Panc1 (cell line): ENCODE data around the gene FAHD1. TPM values are rescaled to one million over a fixed set of nuclear protein-coding genes. Genes with fewer than 3 reads are reported as not detected.

Source experiments
- ATAC-seq: fragments of 200-7000 bp; cut with Tn5 transposase; 2 replicates; pipeline ENCODE4 v1.9.1; 2020; ENCODE audit warnings: mild to moderate bottlenecking, moderate library complexity
- BruUV-seq: library from RNA; stranded (reverse); fragments of 400-500 nt; replicated peaks from 2 replicates; lab custom pipeline; 2021; lab: Mats Ljungman, UMichigan
- CTCF ChIA-PET: fragments of 300-600 bp; sonication (Branson Sonifier 250); formaldehyde crosslinking; loops from one replicate; lab custom pipeline; 2022; ENCODE audit warnings: antibody characterized with exemption; lab: Charles Lee
- POLR2A ChIA-PET: fragments of 300-600 bp; sonication (Branson Sonifier 250); formaldehyde crosslinking; loops from one replicate; lab custom pipeline; 2022; ENCODE audit warnings: antibody characterized with exemption; lab: Charles Lee
- DNase-seq: peaks from one replicate; pipeline ENCODE4 v3.0.0-alpha.2; 2010; ENCODE audit warnings: low read depth, low spot score
- H3K27ac ChIP-seq: 2 replicates; pipeline ENCODE4 v1.5.1; 2011; ENCODE audit warnings: mild to moderate bottlenecking, low read length, inconsistent platforms
- H3K27me3 ChIP-seq: fragments of 200-500 bp; sonication (Bioruptor generic); 2 replicates; pipeline ENCODE4 v1.6.0; 2014; ENCODE audit warnings: low read length, inconsistent platforms; ENCODE audit not compliant: control insufficient read depth, insufficient read depth
- H3K36me3 ChIP-seq: fragments of 200-500 bp; sonication (Bioruptor generic); 2 replicates; pipeline ENCODE4 v1.5.1; 2014; ENCODE audit warnings: inconsistent platforms, mild to moderate bottlenecking, low read length, moderate library complexity; ENCODE audit not compliant: control insufficient read depth, insufficient read depth
- H3K4me1 ChIP-seq: 2 replicates; pipeline ENCODE4 v1.5.1; 2011; ENCODE audit warnings: inconsistent platforms, mild to moderate bottlenecking, low read length, moderate library complexity; ENCODE audit not compliant: control insufficient read depth, insufficient read depth
- H3K4me3 ChIP-seq, 2 experiments: 2 replicates each; pipeline ENCODE4 v1.5.1; 2011 to 2012; ENCODE audit warnings: low read depth in 2 of 2, low read length in 2 of 2, mild to moderate bottlenecking in 2 of 2, inconsistent platforms in 1 of 2, moderate library complexity in 1 of 2
- H3K9me3 ChIP-seq: fragments of 200-500 bp; sonication (Bioruptor generic); 2 replicates; pipeline ENCODE4 v1.5.1; 2014; ENCODE audit warnings: low read depth, mild to moderate bottlenecking, inconsistent platforms, low read length, moderate library complexity; ENCODE audit not compliant: control insufficient read depth, insufficient read depth
- CTCF ChIP-seq: fragments of 450-650 bp; IDR thresholded peaks from 2 replicates; pipeline ENCODE4 v1.5.1; 2017; ENCODE audit warnings: mild to moderate bottlenecking
- POLR2AphosphoS5 ChIP-seq: IDR thresholded peaks from 2 replicates; pipeline ENCODE4 v1.6.1; 2012; ENCODE audit warnings: mild to moderate bottlenecking, low read depth, low read length, moderate library complexity
- REST ChIP-seq, 2 experiments: IDR thresholded peaks; 2 replicates each; pipeline ENCODE4 v1.6.1; 2011 to 2012; ENCODE audit warnings: low read depth in 2 of 2, control low read depth in 1 of 2, low read length in 1 of 2, mild to moderate bottlenecking in 1 of 2, moderate library complexity in 1 of 2; ENCODE audit not compliant: insufficient read depth in 1 of 2
- SIN3A ChIP-seq: IDR thresholded peaks from 2 replicates; pipeline ENCODE4 v1.6.1; 2012; ENCODE audit warnings: low read depth, mild to moderate bottlenecking, low read length, moderate library complexity, borderline replicate concordance; ENCODE audit not compliant: insufficient read depth
- TCF7L2 ChIP-seq: IDR thresholded peaks from 2 replicates; pipeline ENCODE4 v1.6.1; 2011; ENCODE audit warnings: mild to moderate bottlenecking, low read depth, low read length, inconsistent platforms
- in situ Hi-C: cut with HindIII; loops from 2 replicates; pipeline ENCODE4 v1.10.0; 2016; ENCODE audit warnings: low sequenced_read_pairs, low pct_unique_long_range_greater_than_20kb
- intact Hi-C: fragments of 100-400 bp; cut with micrococcal nuclease; formaldehyde crosslinking; loops from one replicate; pipeline ENCODE4 v1.10.0; 2022; ENCODE audit not compliant: unreplicated experiment
- total RNA-seq: library from RNA; stranded (reverse); gene quantifications from one replicate; pipeline ENCODE4 v1.2.1, GENCODE V29; 2021; ENCODE audit not compliant: unreplicated experiment

Gene FAHD1
- total RNA-seq, 1 experiment from 2014 or later = 34.6 TPM

GRCh38 chr16:1861730-1862129 lies 34.7 kb downstream of the FAHD1 start:
- BruUV-seq = no TSS peak
- ChIA-PET CTCF (interaction anchor here (0.5 kb wide), 1 partner anchor 67 kb away, joined by 3 read pairs; no protein-coding TSS in a partner anchor), POLR2A (no interaction called here)
- in situ Hi-C loops = no loop called here
- no peak for ATAC-seq
- intact Hi-C loops = loop anchor here (5.0 kb wide), 1 partner anchor 71 kb away; no protein-coding TSS in a partner anchor
- no peak for DNase-seq
- H3K4me1 ChIP-seq = peaks cover 3% of the 10 kb centered on the region; the same call in 1 of the 2 replicates
- no peak overlapping the region for H3K4me3 ChIP-seq
- H3K9me3 ChIP-seq = no peaks in the 10 kb centered on the region
- no peak overlapping the region for H3K27ac ChIP-seq
- no peak for TF ChIP-seq POLR2AphosphoS5
- TF ChIP-seq SIN3A = no peak
- TF ChIP-seq TCF7L2 = no peak
- no peak for TF ChIP-seq CTCF
- no peak for TF ChIP-seq REST (IDR thresholded peaks at IDR 0.05; ENCODE audit: insufficient read depth in 1 of 2, low read depth in 2 of 2, low read length in 1 of 2)
- H3K27me3 ChIP-seq = no peaks in the 10 kb centered on the region; the same call in 1 of the 2 replicates
- H3K36me3 ChIP-seq = no peaks in the 10 kb centered on the region

DNA sequence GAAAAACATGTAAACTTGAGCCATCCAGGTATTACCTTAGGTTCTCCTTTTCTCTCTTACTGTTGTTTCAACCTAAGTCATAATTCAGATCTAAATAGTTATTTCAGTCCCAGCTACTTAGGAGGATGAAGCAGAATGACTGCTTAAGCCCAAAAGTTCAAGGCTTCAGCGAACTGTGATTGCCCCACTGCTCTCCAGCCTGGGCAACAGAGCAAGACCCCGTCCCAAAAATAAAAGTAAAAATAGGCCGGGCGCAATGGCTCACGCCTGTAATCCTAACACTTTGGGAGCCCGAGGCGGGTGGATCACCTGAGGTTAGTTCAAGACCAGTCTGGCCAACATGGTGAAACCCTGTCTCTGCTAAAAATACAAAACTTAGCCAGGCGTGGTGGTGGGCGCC lies 35.4 kb downstream of the FAHD1 start:
- H3K27me3 ChIP-seq = no peaks in the 10 kb centered on the region; the same call in 1 of the 2 replicates
- CTCF ChIA-PET = interaction anchor here (0.5 kb wide), 1 partner anchor 67 kb away, joined by 3 read pairs; no protein-coding TSS in a partner anchor
- DNase-seq (no peak), ATAC-seq (no peak)
- H3K9me3 ChIP-seq = no peaks in the 10 kb centered on the region
- POLR2A ChIA-PET = no interaction called here
- peaks cover 3% of the 10 kb centered on the region; the same call in 1 of the 2 replicates for H3K4me1 ChIP-seq
- BruUV-seq = no TSS peak
- intact Hi-C loops = loop anchor here (5.0 kb wide), 1 partner anchor 70 kb away; no protein-coding TSS in a partner anchor
- H3K27ac ChIP-seq = no peak overlapping the region
- no peaks in the 10 kb centered on the region for H3K36me3 ChIP-seq
- H3K4me3 ChIP-seq = no peak overlapping the region
- in situ Hi-C loops = no loop called here
- TF ChIP-seq SIN3A (no peak), REST (IDR thresholded peaks at IDR 0.05; ENCODE audit: insufficient read depth in 1 of 2, low read depth in 2 of 2, low read length in 1 of 2) (no peak), POLR2AphosphoS5 (no peak), TCF7L2 (no peak), CTCF (no peak)
